GM19328 (cell line): Measurements from ENCODE around the gene RFC4.
"Not testable (repeated sequence)": the region's sequence is repeated elsewhere in the genome, so short reads cannot be mapped to it uniquely, and the experiment has no call there.

Source experiments
- ATAC-seq: cut with Tn5 transposase; IDR thresholded peaks from one replicate; pipeline ENCODE4 v1.9.1; 2021; ENCODE audit warnings: mild to moderate bottlenecking, moderate library complexity; ENCODE audit not compliant: unreplicated experiment

The RFC4 gene

GRCh38 chr3:186806089-186807055 is at the start of gene RFC4:
RFC4 (minus strand) TSS chr3:186806482; CDS start chr3:186804713, 1,769 bp downstream.
- ATAC-seq = peak; percentile 91

- no peak for ATAC-seq
Measured at GRCh38 chr3:186854954-186855353, 48.7 kb upstream of the RFC4 start.

- ATAC-seq = no peak
Measured at GRCh38 chr3:186854146-186854545, 47.9 kb upstream of the RFC4 start.

GRCh38 chr3:186852994-186853393 is 46.7 kb upstream of the RFC4 start:
- no peak for ATAC-seq

GRCh38 chr3:186851835-186852234 is 45.6 kb upstream of the RFC4 start:
- ATAC-seq = not testable (repeated sequence)

GRCh38 chr3:186849374-186849975 is 43.2 kb upstream of the RFC4 start:
- ATAC-seq = no peak

GRCh38 chr3:186847437-186847836 is 41.2 kb upstream of the RFC4 start:
- no peak for ATAC-seq

GRCh38 chr3:186845756-186846155 is 39.5 kb upstream of the RFC4 start:
- no peak for ATAC-seq

- no peak for ATAC-seq
Measured at GRCh38 chr3:186844908-186845307, 38.6 kb upstream of the RFC4 start.

GRCh38 chr3:186843039-186843432 is 36.8 kb upstream of the RFC4 start:
- no peak for ATAC-seq

GRCh38 chr3:186842426-186843038 is 36.2 kb upstream of the RFC4 start, which contains the start of gene ADIPOQ:
ADIPOQ (plus strand) TSS chr3:186842710; CDS start chr3:186853059, 10,349 bp downstream.
- ATAC-seq = no peak

GRCh38 chr3:186841620-186842019 is 35.3 kb upstream of the RFC4 start:
- ATAC-seq = no peak

GRCh38 chr3:186839874-186840641 is 33.8 kb upstream of the RFC4 start:
- no peak for ATAC-seq

GRCh38 chr3:186832276-186832675 is 26.0 kb upstream of the RFC4 start:
- ATAC-seq = no peak

- no peak for ATAC-seq
Measured at GRCh38 chr3:186831798-186832197, 25.5 kb upstream of the RFC4 start.

- no peak for ATAC-seq
Measured at GRCh38 chr3:186828340-186828739, 22.1 kb upstream of the RFC4 start.

- peak; percentile 86 for ATAC-seq
Measured at GRCh38 chr3:186826976-186827857, 20.9 kb upstream of the RFC4 start.

GRCh38 chr3:186826410-186826975 is 20.2 kb upstream of the RFC4 start:
- no peak for ATAC-seq

GRCh38 chr3:186825872-186826409 is 19.7 kb upstream of the RFC4 start:
- ATAC-seq = no peak
